ENCODE results near the gene STARD9. TPM values are rescaled to one million over a fixed set of nuclear protein-coding genes. Genes with fewer than 3 reads are reported as not detected.

The STARD9 gene
- total and polyA plus RNA-seq, 2 experiments from 2014 or later = 1.8 to 6.2 TPM

DNA sequence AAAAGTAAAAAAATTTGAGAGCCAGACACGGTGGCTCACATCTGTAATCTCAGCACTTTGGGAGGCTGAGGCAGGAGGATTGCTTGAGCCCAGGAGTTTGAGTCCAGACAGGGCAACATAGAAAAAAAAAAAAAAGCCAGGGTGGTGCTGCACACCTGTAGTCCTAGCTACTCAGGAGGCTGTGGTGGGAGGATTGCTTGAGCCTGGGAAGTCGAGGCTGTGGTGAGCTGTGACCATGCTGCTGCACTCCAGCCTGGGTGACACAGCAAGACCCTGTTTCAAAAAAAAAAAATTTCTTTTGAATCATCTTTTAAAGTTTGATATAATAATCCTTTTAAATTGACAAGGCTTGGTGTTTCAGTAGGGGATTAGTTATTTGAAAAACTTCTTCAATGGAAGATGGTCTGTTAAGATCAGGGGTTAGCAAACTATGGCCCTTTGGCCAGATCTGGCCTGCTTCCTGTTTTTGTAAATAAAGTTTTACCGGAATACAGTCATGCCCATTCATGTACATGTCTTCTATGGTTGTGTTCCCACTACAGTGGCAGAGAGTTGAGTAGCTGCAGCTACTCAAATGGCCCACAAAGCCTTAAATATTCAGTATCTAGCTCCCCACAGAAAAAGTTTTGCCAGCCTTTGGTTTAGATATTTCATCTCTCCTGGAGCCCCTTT is 132.6 kb downstream of the STARD9 start:
- no peaks in the 10 kb centered on the region for H3K4me1 Mint-ChIP-seq
- DNase-seq (ENCODE audit: low spot score) (no peak), ATAC-seq (no peak)
- TF ChIP-seq ZNF462 (CRISPR knock-in tag; IDR thresholded peaks at IDR 0.05) (no peak), ZNF331 (CRISPR knock-in tag; IDR thresholded peaks at IDR 0.05; ENCODE audit: low read depth) (no peak), JUNB (IDR thresholded peaks at IDR 0.05; ENCODE audit: unreplicated experiment) (no peak), CREB1 (CRISPR knock-in tag; IDR thresholded peaks at IDR 0.05; ENCODE audit: low read depth) (no peak), NANOG (IDR thresholded peaks at IDR 0.05; ENCODE audit: borderline replicate concordance) (no peak), CTCF (conservative IDR thresholded peaks at IDR 0.05; ENCODE audit: low read depth in 2 of 2) (no peak), REST (IDR thresholded peaks at IDR 0.05; ENCODE audit: unreplicated experiment) (no peak), POLR2AphosphoS5 (IDR thresholded peaks at IDR 0.05; ENCODE audit: low read depth) (no peak), STAT1 (IDR thresholded peaks at IDR 0.05; ENCODE audit: unreplicated experiment) (no peak), EZH2phosphoT487 (IDR thresholded peaks at IDR 0.05; ENCODE audit: unreplicated experiment) (no peak), ZNF114 (CRISPR knock-in tag; IDR thresholded peaks at IDR 0.05) (no peak), EZH2 (IDR thresholded peaks at IDR 0.05; ENCODE audit: low read depth, unreplicated experiment) (no peak)
- TF ChIP-seq, protein P1, sequence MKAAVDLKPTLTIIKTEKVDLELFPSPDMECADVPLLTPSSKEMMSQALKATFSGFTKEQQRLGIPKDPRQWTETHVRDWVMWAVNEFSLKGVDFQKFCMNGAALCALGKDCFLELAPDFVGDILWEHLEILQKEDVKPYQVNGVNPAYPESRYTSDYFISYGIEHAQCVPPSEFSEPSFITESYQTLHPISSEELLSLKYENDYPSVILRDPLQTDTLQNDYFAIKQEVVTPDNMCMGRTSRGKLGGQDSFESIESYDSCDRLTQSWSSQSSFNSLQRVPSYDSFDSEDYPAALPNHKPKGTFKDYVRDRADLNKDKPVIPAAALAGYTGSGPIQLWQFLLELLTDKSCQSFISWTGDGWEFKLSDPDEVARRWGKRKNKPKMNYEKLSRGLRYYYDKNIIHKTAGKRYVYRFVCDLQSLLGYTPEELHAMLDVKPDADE (IDR thresholded peaks at IDR 0.05) = no peak
- no peak overlapping the region for H2AFZ ChIP-seq
- H3K27ac ChIP-seq (ENCODE audit: low read depth) = no peak overlapping the region
- no peak overlapping the region for H3K4me3 Mint-ChIP-seq
- H3F3A ChIP-seq (replicated peaks; ENCODE audit: low read depth) = no peaks in the 10 kb centered on the region
- H3K9me2 ChIP-seq (ENCODE audit: insufficient read depth) = no peaks in the 10 kb centered on the region
- H3K4me1 ChIP-seq (ENCODE audit: insufficient read depth) = no peaks in the 10 kb centered on the region
- H3K27me3 ChIP-seq (ENCODE audit: insufficient read depth) = no peaks in the 10 kb centered on the region
- H3K36me3 Mint-ChIP-seq (ENCODE audit: low read depth) = no peaks in the 10 kb centered on the region
- H3K36me3 ChIP-seq (ENCODE audit: insufficient read depth) = no peaks in the 10 kb centered on the region
- H3K79me2 ChIP-seq (replicated peaks; ENCODE audit: insufficient read depth) = no peaks in the 10 kb centered on the region
- no peak overlapping the region for H3K27ac Mint-ChIP-seq
- no peaks in the 10 kb centered on the region; the same call in 1 of the 2 replicates for H4K20me1 ChIP-seq (replicated peaks; ENCODE audit: insufficient read depth)
- H3K27me3 Mint-ChIP-seq (ENCODE audit: insufficient read depth, low read depth, poor library complexity) = no peaks in the 10 kb centered on the region
- no peak overlapping the region for H3K4me3 ChIP-seq
- H3K9me3 Mint-ChIP-seq = no peaks in the 10 kb centered on the region
- no peak overlapping the region for H3K4me2 ChIP-seq

All from GM23338 (cell line).